ENCODE data around the gene SLC45A1.
"Not testable (repeated sequence)": the region's sequence is repeated elsewhere in the genome, so short reads cannot be mapped to it uniquely, and the experiment has no call there.

Gene SLC45A1

GRCh38 chr1:8371372-8371991, 53.6 kb downstream of the SLC45A1 start:
- DNase-seq = no peak

GRCh38 chr1:8373125-8373524, 55.2 kb downstream of the SLC45A1 start:
- DNase-seq = no peak

GRCh38 chr1:8373581-8374241, 55.8 kb downstream of the SLC45A1 start:
- no peak for DNase-seq

GRCh38 chr1:8374356-8374755, 56.4 kb downstream of the SLC45A1 start:
- DNase-seq = no peak

- no peak for DNase-seq
Measured at GRCh38 chr1:8374812-8375211, 56.9 kb downstream of the SLC45A1 start.

- DNase-seq = no peak
Measured at GRCh38 chr1:8376358-8376840, 58.5 kb downstream of the SLC45A1 start.

- DNase-seq = no peak
Measured at GRCh38 chr1:8377271-8377981, 59.5 kb downstream of the SLC45A1 start.

- DNase-seq = no peak
Measured at GRCh38 chr1:8378178-8378577, 60.3 kb downstream of the SLC45A1 start.

- DNase-seq = no peak
Measured at GRCh38 chr1:8378981-8379470, 61.1 kb downstream of the SLC45A1 start.

GRCh38 chr1:8379513-8380186, 61.7 kb downstream of the SLC45A1 start:
- no peak for DNase-seq

GRCh38 chr1:8380310-8380709, 62.4 kb downstream of the SLC45A1 start:
- DNase-seq = not testable (repeated sequence)

GRCh38 chr1:8381618-8382017, 63.7 kb downstream of the SLC45A1 start:
- DNase-seq = no peak

- no peak for DNase-seq
Measured at GRCh38 chr1:8382051-8382505, 64.2 kb downstream of the SLC45A1 start.

GRCh38 chr1:8382608-8383505, 64.9 kb downstream of the SLC45A1 start:
- DNase-seq = no peak

- DNase-seq = no peak
Measured at GRCh38 chr1:8384088-8384487, 66.2 kb downstream of the SLC45A1 start.

GRCh38 chr1:8384577-8384976, 66.7 kb downstream of the SLC45A1 start:
- no peak for DNase-seq

GRCh38 chr1:8386247-8386646, 68.3 kb downstream of the SLC45A1 start:
- DNase-seq = no peak

- DNase-seq = no peak
Measured at GRCh38 chr1:8388732-8389562, 71.0 kb downstream of the SLC45A1 start.

GRCh38 chr1:8389958-8390535, 72.1 kb downstream of the SLC45A1 start:
- no peak for DNase-seq

GRCh38 chr1:8390707-8391106, 72.8 kb downstream of the SLC45A1 start:
- DNase-seq = no peak

GRCh38 chr1:8392522-8392921, 74.6 kb downstream of the SLC45A1 start:
- no peak for DNase-seq

Measured in NK-92 treated with Interleukin-12 subunit alpha and Interleukin-12 subunit beta, amount 100 ng/mL, for 24 hours (cell line).